ENCODE data around the gene TMEM54.

Gene TMEM54, protein sequence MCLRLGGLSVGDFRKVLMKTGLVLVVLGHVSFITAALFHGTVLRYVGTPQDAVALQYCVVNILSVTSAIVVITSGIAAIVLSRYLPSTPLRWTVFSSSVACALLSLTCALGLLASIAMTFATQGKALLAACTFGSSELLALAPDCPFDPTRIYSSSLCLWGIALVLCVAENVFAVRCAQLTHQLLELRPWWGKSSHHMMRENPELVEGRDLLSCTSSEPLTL

DNA sequence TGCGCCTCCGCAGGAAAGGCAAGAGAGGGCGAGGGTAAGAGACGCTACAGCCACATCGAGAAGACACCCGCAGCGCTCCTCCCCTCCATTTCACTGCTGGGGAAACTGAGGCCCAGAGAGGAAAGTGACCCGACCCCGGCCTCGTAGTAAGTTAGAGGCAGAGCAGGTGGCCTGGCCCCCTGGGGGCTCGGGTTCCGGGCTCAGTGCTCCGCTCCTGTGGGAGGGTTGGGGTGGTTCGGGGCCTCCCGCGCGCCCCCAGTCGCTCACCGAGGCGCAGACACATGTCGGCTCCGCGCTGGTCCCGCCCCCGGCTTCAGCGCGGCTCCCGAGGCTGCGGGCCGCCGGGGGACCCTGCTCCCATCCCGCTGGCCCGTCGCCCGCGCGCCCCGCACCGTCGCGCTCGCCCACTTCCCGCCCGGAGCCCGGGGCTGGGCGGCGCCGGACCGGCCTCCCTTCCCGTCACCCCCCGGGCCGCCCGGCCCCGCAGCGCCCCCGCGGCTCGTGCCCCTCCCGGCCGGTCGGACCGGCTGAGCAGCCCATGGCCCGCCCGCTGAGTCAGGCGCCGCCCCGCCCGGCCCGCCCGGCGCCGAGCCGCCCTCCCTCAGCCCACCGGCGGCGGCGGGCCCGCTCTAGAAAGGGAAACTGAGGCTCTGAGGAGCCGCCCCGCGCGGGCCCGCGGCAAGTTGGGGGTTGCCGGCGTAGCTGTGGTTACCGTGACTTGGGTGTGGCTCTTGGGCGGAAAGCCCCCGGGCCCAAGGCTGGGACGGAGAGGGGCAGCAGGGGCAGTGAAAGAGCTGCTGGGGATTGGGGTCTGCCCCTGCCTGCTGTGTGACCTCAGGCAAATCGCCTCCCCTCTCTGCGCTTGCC, at the start of gene TMEM54:
Gene TMEM54, minus strand, starts transcription at position 434 of the 867 bp plus-strand sequence. Its CDS starts 151 bp downstream, at position 283.
- peak within 1 kb of the TSS; percentile 82 for H3K4me3 Mint-ChIP-seq
- H3K27me3 Mint-ChIP-seq, result peaks cover 23% of the 10 kb centered on the region
- no peaks in the 10 kb centered on the region for H3K36me3 Mint-ChIP-seq
- H3K9me3 Mint-ChIP-seq, result no peaks in the 10 kb centered on the region
- H3K4me1 Mint-ChIP-seq, result peaks cover 5% of the 10 kb centered on the region
- ATAC-seq (ENCODE audit: low read depth) (peak; percentile 71), DNase-seq (ENCODE audit: low spot score in 2 of 2) (peak in 1 of 2 donors; percentile 34)
- H3K27ac Mint-ChIP-seq, result no peak within 1 kb of the TSS

DNA sequence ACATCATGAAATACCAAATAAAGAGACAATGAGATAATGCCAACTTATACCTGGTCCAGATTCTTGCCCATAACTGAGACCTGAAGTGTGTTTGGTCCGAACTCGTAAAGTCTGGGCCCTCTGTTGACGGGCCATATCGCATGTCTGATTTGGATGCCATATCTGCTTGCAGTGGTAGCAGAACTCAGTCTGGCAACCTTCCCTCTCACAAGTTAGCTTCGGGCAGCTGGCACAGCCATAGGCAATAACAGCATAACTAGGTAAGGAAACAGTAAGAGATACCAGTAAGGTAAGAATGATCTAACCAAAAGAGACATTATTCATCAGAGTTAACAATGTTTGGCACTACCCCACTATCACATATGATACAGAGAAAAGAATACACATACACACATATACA, 48.3 kb upstream of the TMEM54 start:
- Mint-ChIP-seq H3K27ac (no peak overlapping the region), H3K36me3 (peaks cover 23% of the 10 kb centered on the region), H3K9me3 (no peaks in the 10 kb centered on the region)

DNA sequence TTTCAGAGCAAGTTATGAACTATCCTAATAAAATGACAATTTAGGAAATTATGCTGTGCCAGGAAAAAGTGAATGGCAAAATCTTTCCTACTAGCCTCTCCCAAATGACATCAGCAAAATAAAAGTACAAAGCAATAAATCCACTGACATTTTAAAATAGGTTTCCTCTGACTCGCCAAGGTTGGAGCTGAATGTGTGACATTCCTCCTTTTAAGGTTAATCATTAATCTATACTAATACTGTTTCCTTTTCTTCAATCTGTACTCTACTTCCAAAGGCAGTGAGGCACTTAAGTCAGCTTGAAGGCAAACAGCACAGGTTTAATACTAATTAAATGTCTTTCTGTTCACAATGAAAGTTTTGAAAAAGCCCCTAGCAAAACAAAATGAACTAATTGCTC, 47.7 kb upstream of the TMEM54 start:
- H3K36me3 Mint-ChIP-seq, result peaks cover 24% of the 10 kb centered on the region
- DNase-seq (ENCODE audit: low spot score in 2 of 2) (no peak), ATAC-seq (ENCODE audit: low read depth) (no peak)
- no peak overlapping the region for H3K4me3 Mint-ChIP-seq
- no peak overlapping the region for H3K27ac Mint-ChIP-seq
- peaks cover 20% of the 10 kb centered on the region for H3K4me1 Mint-ChIP-seq
- no peaks in the 10 kb centered on the region for H3K9me3 Mint-ChIP-seq
- no peaks in the 10 kb centered on the region for H3K27me3 Mint-ChIP-seq

More for the DNA sequence above, 48.3 kb upstream of the TMEM54 start:
- H3K27me3 Mint-ChIP-seq, result no peaks in the 10 kb centered on the region
- DNase-seq (ENCODE audit: low spot score in 2 of 2) (no peak), ATAC-seq (ENCODE audit: low read depth) (no peak)
- H3K4me3 Mint-ChIP-seq, result no peak overlapping the region
- H3K4me1 Mint-ChIP-seq, result peaks cover 20% of the 10 kb centered on the region

DNA sequence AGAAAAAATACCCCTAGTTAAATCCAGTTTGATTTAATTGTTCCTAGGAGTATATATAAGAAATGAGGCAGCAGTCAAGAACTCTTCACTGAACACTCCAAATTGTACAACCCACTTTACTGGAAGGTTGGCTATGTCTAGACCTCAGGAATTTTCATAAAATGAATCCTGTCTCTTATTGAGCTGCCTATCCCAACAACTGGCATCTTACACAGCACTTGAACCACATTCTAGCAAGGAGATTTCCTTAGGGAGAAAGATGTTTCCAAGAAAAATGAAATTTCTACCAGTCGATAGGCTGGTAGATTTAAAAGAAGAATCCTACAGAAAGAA, 47.2 kb upstream of the TMEM54 start:
- Mint-ChIP-seq H3K9me3 (no peaks in the 10 kb centered on the region), H3K27me3 (no peaks in the 10 kb centered on the region), H3K36me3 (peaks cover 28% of the 10 kb centered on the region), H3K4me3 (no peak overlapping the region), H3K27ac (no peak overlapping the region), H3K4me1 (peaks cover 17% of the 10 kb centered on the region)
- DNase-seq (ENCODE audit: low spot score in 2 of 2), result no peak
- no peak for ATAC-seq (ENCODE audit: low read depth)

DNA sequence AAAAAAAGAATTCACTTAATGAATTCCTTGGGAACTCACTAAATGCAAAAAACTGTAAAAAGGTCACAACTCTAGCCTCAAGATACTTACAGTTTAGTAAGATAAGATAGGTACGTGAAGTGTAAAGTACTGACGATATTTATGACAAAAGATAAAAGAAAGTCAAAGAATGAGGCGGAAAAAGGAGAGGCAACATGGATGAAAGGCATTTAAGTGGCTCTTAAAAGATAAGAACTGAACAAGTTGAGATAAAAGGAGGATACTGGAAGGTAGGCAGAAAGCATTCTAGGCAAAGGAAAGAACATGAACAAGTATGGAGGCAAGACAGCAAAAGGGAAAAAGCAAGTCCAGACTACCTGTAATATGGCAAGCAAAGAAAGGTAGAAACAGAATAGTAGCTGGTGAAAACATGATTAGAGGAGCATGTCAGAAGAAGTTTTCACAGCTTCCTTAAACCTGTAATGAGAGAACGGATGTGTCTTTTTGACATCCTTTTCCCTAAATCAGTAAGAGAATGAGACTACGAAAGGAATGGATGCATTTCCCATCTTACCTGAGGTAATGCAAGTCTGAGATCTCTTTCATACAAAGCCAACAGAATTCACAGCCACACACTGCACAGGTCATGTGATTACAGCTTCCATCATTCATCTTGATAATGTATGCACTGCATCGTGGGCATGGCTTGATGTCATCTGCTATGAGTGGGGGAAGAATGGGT, 46.6 kb upstream of the TMEM54 start:
- DNase-seq (ENCODE audit: low spot score in 2 of 2), result no peak
- no peak for ATAC-seq (ENCODE audit: low read depth)
- no peaks in the 10 kb centered on the region for H3K27me3 Mint-ChIP-seq
- no peaks in the 10 kb centered on the region for H3K9me3 Mint-ChIP-seq
- no peak overlapping the region for H3K27ac Mint-ChIP-seq
- H3K4me3 Mint-ChIP-seq, result no peak overlapping the region
- peaks cover 25% of the 10 kb centered on the region for H3K36me3 Mint-ChIP-seq
- peaks cover 13% of the 10 kb centered on the region for H3K4me1 Mint-ChIP-seq

DNA sequence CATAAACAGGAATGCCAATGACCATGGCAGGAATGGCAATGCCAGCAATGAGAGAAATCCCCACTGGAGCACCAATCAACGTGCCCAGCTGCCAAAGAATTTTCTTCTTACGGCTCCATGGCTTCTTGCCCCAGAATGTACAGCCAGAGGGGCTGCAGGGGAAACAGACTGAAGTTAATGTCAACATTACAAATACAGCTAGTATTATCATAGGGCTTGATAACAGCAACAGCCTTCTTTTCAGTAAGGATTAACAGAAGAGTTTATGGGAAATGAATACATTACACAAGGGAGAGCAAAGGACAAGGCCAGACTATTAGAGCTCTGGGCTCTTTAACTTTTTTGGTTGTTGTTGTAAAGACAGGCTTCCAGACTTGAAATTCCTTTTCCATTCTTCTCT, 45.2 kb upstream of the TMEM54 start:
- DNase-seq (ENCODE audit: low spot score in 2 of 2) (no peak), ATAC-seq (ENCODE audit: low read depth) (no peak)
- no peak overlapping the region for H3K27ac Mint-ChIP-seq
- no peak overlapping the region for H3K4me3 Mint-ChIP-seq
- no peaks in the 10 kb centered on the region for H3K9me3 Mint-ChIP-seq
- H3K27me3 Mint-ChIP-seq, result no peaks in the 10 kb centered on the region
- peaks cover 11% of the 10 kb centered on the region for H3K4me1 Mint-ChIP-seq
- peaks cover 25% of the 10 kb centered on the region for H3K36me3 Mint-ChIP-seq

DNA sequence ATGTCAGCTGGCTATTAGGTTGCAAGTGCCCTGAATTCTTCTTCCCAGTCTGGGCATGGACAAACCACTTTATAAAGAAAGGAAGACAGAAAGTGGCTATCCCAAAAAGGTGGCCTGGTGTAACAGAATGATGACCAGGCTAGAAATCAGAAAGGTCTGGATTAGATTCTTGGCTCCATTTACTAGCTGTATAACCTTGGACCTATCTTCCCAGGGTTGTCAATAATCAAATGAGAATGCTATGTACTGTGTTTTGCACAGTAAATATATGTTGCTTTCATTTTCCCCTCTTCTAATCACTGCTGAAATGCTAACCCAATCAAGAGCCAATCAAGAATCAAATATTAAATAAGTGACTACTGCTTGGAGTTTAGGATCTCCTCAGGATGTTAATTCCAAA, 43.0 kb upstream of the TMEM54 start:
- Mint-ChIP-seq H3K27ac (no peak overlapping the region), H3K36me3 (peaks cover 29% of the 10 kb centered on the region), H3K27me3 (no peaks in the 10 kb centered on the region), H3K9me3 (no peaks in the 10 kb centered on the region), H3K4me3 (no peak overlapping the region), H3K4me1 (peaks cover 3% of the 10 kb centered on the region)
- ATAC-seq (ENCODE audit: low read depth), result no peak
- no peak for DNase-seq (ENCODE audit: low spot score in 2 of 2)

DNA sequence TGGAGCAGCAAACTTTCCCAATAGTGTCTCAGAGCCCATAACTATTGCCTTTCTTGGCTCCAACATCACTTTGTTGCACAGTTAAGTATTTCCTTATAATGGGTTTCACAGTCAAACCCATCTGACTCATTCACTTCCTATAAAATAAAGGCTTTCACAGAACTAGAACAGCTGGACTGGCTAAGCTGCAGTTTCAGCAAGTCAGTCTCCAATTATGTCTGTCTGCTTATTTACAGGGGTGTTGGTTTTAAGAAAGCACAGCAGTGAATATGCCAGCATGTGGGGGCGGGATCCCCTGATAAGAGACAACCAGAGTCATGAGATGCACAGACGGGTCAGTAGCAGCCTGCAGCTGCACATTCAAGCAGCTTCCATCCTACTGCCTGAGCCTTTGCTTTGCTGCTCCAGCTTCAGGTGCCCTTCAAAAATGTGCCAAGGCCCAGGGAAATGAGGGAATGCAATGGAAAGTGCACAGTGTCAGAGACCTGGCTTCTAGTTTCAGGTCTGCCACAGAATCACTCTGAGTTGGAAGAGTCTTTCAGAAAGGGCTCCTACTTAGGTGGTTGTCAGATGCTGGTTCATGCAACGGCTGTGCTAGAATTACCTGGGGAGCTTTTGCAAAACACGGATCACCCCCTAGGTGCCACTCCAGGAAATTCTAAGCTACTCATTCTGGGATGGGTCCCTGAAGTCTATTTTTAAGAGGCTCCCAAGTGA, 38.6 kb upstream of the TMEM54 start:
- ATAC-seq (ENCODE audit: low read depth) (no peak), DNase-seq (ENCODE audit: low spot score in 2 of 2) (no peak)
- Mint-ChIP-seq H3K27ac (no peak overlapping the region), H3K4me1 (no peaks in the 10 kb centered on the region), H3K36me3 (peaks cover 27% of the 10 kb centered on the region), H3K27me3 (no peaks in the 10 kb centered on the region), H3K4me3 (no peak overlapping the region), H3K9me3 (no peaks in the 10 kb centered on the region)

DNA sequence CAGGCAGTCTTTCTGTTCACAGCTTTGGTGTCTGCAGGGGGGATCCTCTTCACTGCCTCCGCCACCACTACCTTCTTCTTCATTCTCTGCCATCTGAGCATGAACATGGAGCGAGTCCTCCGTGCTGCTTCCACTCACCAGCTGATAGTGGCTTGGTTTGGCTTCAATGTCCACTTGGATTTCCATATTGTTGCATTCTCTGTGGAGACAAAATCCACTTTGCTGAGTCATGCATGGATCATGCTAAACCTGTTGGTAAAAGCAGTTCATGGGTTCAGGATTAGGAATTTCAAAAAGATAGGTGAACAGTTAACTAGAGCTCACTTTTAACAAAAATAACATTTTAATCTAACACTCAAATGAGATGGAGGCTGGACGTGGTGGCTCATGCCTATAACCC, 35.9 kb upstream of the TMEM54 start:
- DNase-seq (ENCODE audit: low spot score in 2 of 2) (no peak), ATAC-seq (ENCODE audit: low read depth) (no peak)
- peaks cover 20% of the 10 kb centered on the region for H3K36me3 Mint-ChIP-seq
- no peaks in the 10 kb centered on the region for H3K4me1 Mint-ChIP-seq
- no peak overlapping the region for H3K4me3 Mint-ChIP-seq
- no peaks in the 10 kb centered on the region for H3K27me3 Mint-ChIP-seq
- H3K27ac Mint-ChIP-seq, result no peak overlapping the region
- no peaks in the 10 kb centered on the region for H3K9me3 Mint-ChIP-seq

DNA sequence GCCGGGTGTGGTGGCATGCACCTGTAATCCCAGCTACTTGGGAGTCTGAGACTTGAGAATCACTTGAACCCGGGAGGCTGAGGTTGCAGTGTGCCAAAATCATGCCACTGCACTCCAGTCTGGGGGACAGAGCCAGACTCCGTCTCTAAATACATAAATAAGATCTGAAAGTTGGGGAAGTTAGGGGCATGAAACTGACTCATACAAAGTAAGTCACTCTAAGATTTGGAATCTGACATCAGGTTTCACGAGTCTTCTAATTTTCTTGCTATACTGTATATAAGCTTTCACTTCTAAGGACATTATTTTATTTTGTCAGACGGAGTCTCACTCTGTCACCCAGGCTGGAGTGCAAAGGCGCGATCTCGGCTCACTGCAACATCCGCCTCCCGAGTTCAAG, 33.3 kb upstream of the TMEM54 start:
- no peak overlapping the region for H3K4me3 Mint-ChIP-seq
- no peaks in the 10 kb centered on the region for H3K9me3 Mint-ChIP-seq
- H3K27ac Mint-ChIP-seq, result no peak overlapping the region
- H3K4me1 Mint-ChIP-seq, result no peaks in the 10 kb centered on the region
- no peaks in the 10 kb centered on the region for H3K27me3 Mint-ChIP-seq
- DNase-seq (ENCODE audit: low spot score in 2 of 2) (no peak), ATAC-seq (ENCODE audit: low read depth) (no peak)
- peaks cover 17% of the 10 kb centered on the region for H3K36me3 Mint-ChIP-seq

DNA sequence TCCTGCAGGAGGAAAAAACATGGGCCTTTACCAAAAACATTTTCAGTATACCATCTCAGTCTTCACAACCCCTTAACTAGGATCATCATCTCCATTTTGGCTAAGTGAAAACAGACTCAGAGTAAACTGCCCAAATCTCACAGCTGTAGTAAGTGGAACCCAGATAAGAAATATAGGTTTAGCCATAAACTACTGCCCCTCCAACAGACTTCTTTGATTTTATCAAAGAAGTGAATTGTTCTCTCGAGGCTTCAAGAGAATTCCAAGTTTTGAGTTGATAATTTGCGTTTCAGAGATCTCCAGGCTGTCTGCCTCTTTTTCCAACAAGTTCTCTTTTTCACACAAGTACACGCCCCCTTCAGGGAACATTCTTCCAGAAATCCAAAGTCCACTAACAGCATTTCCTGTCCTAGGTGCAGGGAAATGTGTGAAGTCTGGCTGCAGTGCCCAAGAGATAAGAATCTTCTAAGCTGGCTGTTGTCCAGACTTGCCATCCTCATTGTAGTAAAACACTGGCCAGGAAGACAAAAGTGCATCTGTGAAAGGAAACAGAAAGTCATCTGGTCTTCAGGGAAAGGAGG, 32.6 kb upstream of the TMEM54 start:
- Mint-ChIP-seq H3K4me1 (no peaks in the 10 kb centered on the region), H3K4me3 (no peak overlapping the region), H3K27me3 (no peaks in the 10 kb centered on the region), H3K27ac (no peak overlapping the region), H3K9me3 (no peaks in the 10 kb centered on the region), H3K36me3 (peaks cover 14% of the 10 kb centered on the region)
- DNase-seq (ENCODE audit: low spot score in 2 of 2) (no peak), ATAC-seq (ENCODE audit: low read depth) (no peak)

DNA sequence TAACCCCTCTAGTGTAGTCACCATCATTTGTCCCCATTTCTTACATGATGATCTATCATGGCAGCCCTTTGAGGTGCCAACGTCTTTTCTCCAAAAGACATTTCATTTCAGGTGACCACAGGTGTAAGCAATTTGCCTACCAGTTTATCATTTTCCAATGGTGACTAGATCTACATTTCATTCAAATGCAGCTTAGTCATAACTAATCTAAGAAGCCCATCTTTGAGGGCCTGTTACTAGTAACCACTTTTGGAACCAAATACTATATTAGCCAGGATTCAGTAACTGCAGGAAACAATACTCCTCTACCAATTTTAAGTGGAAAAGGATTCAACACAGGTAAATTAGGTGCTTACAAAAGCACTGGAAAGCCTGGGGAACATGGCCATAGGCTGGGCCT, 30.6 kb upstream of the TMEM54 start:
- peaks cover 3% of the 10 kb centered on the region for H3K27me3 Mint-ChIP-seq

DNA sequence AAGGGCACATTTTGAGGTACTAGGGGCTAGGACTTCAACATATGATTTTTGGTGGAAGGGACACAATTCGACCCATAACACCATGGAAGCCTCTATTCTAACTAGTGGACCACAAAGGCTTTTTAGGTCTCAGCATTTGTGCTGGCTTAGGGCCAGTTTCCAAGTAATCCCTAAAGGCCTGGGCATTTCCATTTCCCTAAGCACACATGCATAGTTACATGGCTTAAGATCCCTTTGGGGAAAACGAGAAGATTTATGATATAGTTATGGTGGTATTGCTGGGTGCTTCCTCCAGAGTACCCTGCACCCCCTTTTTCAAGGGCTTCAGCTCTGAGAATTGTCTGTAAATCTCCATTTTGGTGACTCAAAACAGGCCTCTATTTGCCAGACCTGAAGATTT, 28.2 kb upstream of the TMEM54 start:
- Mint-ChIP-seq H3K9me3 (peaks cover 4% of the 10 kb centered on the region), H3K27ac (no peak overlapping the region), H3K27me3 (peaks cover 13% of the 10 kb centered on the region), H3K4me1 (peaks cover 12% of the 10 kb centered on the region), H3K4me3 (no peak overlapping the region), H3K36me3 (peaks cover 1% of the 10 kb centered on the region)
- ATAC-seq (ENCODE audit: low read depth), result no peak
- DNase-seq (ENCODE audit: low spot score in 2 of 2), result no peak

More for the DNA sequence above, 30.6 kb upstream of the TMEM54 start:
- ATAC-seq (ENCODE audit: low read depth) (no peak), DNase-seq (ENCODE audit: low spot score in 2 of 2) (no peak)
- no peak overlapping the region for H3K4me3 Mint-ChIP-seq
- no peak overlapping the region for H3K27ac Mint-ChIP-seq
- H3K36me3 Mint-ChIP-seq, result peaks cover 3% of the 10 kb centered on the region
- no peaks in the 10 kb centered on the region for H3K4me1 Mint-ChIP-seq
- peaks cover 4% of the 10 kb centered on the region for H3K9me3 Mint-ChIP-seq

All from memory B cell (primary cell).